AG09309 (cell line): ENCODE data around the gene LTA.

Experiments used
- DNase-seq: peaks from one replicate; pipeline ENCODE4 v3.0.0-alpha.2; 2010; ENCODE audit warnings: low read depth
- H3K4me3 ChIP-seq: 2 replicates; pipeline ENCODE4 v1.5.1; 2011; ENCODE audit warnings: mild to moderate bottlenecking, low read depth, low read length, moderate library complexity; ENCODE audit not compliant: control insufficient read depth
- TF ChIP-seq, protein P1 (sequence below): IDR thresholded peaks from 2 replicates; pipeline ENCODE4 v1.5.1; 2011; ENCODE audit warnings: mild to moderate bottlenecking, low read depth, low read length, inconsistent platforms; ENCODE audit not compliant: insufficient read depth, control insufficient read depth; ENCODE audit errors: missing control alignments

Gene LTA

GRCh38 chr6:31530659-31531058 lies 41.4 kb upstream of the LTA start:
- TF ChIP-seq, protein P1, sequence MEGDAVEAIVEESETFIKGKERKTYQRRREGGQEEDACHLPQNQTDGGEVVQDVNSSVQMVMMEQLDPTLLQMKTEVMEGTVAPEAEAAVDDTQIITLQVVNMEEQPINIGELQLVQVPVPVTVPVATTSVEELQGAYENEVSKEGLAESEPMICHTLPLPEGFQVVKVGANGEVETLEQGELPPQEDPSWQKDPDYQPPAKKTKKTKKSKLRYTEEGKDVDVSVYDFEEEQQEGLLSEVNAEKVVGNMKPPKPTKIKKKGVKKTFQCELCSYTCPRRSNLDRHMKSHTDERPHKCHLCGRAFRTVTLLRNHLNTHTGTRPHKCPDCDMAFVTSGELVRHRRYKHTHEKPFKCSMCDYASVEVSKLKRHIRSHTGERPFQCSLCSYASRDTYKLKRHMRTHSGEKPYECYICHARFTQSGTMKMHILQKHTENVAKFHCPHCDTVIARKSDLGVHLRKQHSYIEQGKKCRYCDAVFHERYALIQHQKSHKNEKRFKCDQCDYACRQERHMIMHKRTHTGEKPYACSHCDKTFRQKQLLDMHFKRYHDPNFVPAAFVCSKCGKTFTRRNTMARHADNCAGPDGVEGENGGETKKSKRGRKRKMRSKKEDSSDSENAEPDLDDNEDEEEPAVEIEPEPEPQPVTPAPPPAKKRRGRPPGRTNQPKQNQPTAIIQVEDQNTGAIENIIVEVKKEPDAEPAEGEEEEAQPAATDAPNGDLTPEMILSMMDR, result no peak
- DNase-seq, result no peak
- H3K4me3 ChIP-seq, result no peak overlapping the region

DNA sequence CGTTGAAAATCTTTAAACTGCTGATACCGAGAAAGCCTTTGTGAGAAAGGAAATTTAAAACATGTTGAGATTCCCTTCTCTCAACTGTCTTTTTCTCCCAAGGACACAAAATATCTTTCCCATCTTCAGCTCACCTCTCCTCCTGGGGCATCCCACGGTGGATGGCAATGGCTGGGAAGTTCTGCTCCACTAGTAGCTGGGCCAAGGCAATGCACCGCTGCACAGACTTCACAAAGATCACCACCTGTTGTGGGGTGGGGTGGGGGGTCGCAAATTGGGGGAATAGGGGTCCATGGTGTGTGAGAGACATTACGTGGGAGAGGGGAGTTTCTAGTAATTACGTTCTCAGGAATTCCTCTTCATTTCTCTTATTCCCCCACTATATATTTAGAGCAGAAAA lies 40.9 kb upstream of the LTA start:
- no peak overlapping the region for H3K4me3 ChIP-seq
- TF ChIP-seq, protein P1, result no peak
- DNase-seq, result no peak

DNA sequence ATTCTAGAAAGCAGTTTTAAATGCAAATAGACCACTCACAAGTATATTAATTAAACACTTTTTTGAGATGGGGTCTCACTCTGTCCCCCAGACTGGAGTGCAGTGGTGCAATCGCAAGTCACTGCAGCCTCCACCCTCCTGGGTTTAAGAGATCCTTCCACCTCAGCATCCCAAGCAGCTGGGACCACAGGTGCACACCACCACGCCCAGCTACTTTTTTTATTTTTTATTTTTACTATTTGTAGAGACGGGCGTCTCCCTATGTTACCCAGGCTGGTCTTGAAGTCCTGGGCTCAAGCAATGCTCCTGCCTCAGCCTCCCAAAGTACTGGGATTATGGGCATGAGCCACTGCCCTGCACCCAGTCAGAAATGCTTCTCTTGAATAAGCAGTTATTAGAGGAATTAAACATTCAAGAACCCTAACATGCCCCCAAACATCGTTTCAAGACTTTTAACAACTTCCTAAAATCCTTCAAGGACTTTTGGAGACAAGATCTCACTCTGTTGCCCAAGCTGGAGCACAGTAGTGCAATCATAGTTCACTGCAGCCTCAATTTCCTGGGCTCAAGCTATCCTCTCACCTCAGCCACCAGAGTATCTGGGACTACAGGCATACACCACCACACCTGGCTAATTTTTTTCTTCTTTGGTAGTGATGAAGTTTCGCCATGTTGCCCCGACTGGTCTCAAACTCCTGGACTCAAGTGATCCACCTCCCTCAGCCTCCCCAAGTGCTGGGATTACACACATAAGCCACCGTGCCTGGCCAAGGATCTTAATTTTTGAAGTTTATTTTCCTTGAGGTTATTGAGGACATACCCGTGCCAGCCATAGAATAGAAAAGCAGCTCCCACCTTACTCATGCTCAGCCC lies 40.1 kb upstream of the LTA start:
- TF ChIP-seq, protein P1, result no peak
- no peak overlapping the region for H3K4me3 ChIP-seq
- DNase-seq, result no peak

DNA sequence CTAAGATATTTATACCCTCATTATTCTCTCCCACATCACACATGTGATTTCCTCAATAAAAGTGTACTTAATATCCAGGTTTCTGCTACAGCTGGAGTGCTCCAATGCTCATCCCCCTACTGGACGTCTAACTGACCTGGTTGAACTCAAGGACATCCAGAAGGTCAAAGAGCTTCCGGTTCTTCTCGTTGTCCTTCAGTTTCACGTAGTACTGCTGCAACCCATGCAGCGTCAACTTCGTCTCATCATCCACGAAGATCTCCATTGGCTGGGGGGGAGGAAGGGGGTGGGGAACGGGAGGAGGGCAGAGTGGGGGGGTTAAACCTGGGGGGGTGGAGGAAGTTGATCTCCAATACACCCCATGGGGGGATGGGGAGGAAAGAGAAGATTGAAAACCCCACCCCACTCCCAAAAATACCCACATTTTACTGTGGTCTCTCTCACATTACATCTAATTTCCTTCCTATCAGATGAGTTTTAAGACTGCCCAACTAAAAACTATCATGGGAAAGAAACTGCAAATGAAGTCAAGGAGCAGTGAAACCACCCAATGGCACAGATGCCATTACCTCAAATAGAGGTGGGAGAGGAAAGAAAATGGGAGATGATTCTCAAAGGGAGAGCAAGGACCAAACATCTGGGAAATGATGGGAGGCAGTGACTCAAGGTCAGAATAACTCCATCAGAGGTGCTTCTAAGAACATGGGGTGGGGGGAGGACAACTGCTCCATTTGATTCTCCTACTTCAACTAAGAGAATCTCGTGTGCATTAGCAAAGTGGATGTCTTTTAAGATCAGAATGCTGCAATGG lies 39.2 kb upstream of the LTA start:
- TF ChIP-seq, protein P1, result no peak
- H3K4me3 ChIP-seq, result no peak overlapping the region
- no peak for DNase-seq

- TF ChIP-seq, protein P1, result no peak
- no peak for DNase-seq
- no peak overlapping the region for H3K4me3 ChIP-seq
Observed at GRCh38 chr6:31533455-31533841, 38.6 kb upstream of the LTA start.

- no peak overlapping the region for H3K4me3 ChIP-seq
- no peak for DNase-seq
- TF ChIP-seq, protein P1, result no peak
Observed at GRCh38 chr6:31534011-31534410, 38.1 kb upstream of the LTA start.
